Naive B cell (primary cell): Measurements from ENCODE around the gene CYSLTR2. TPM values are rescaled to one million over a fixed set of nuclear protein-coding genes. Genes with fewer than 3 reads are reported as not detected.

Source experiments
- ATAC-seq, 2 donors: fragments of 150-1000 bp; cut with Tn5 transposase; 2 replicates each; pipeline ENCODE4 v1.10.0; 2021; ENCODE audit warnings: low read depth in 2 of 2, mild to moderate bottlenecking in 2 of 2, moderate library complexity in 2 of 2
- DNase-seq: peaks from one replicate; pipeline ENCODE4 v3.0.0; 2022
- H3K27ac Mint-ChIP-seq, 6 donors: one replicate each; pipeline ENCODE4 v1.8.0; 2020 to 2022; ENCODE audit warnings: mild to moderate bottlenecking in 6 of 6, mixed read lengths in 6 of 6, moderate library complexity in 5 of 6, inconsistent platforms in 2 of 6
- H3K27me3 Mint-ChIP-seq, 3 donors: one replicate each; pipeline ENCODE4 v1.8.0; 2021 to 2022; ENCODE audit warnings: mixed read lengths in 3 of 3, mild to moderate bottlenecking in 1 of 3
- H3K36me3 Mint-ChIP-seq, 2 donors: one replicate each; pipeline ENCODE4 v1.8.0; 2020 to 2022; ENCODE audit warnings: mixed read lengths in 2 of 2, inconsistent platforms in 1 of 2, mild to moderate bottlenecking in 1 of 2
- H3K4me1 Mint-ChIP-seq, 3 donors: one replicate each; pipeline ENCODE4 v1.8.0; 2020 to 2022; ENCODE audit warnings: mixed read lengths in 3 of 3, inconsistent platforms in 1 of 3, mild to moderate bottlenecking in 1 of 3, moderate library complexity in 1 of 3
- H3K4me3 Mint-ChIP-seq, 8 donors: one replicate each; pipeline ENCODE4 v1.8.0; 2020 to 2022; ENCODE audit warnings: mild to moderate bottlenecking in 8 of 8, mixed read lengths in 8 of 8, moderate library complexity in 8 of 8, inconsistent platforms in 2 of 8
- H3K9me3 Mint-ChIP-seq, 7 donors: one replicate each; pipeline ENCODE4 v1.8.0; 2020 to 2022; ENCODE audit warnings: mixed read lengths in 7 of 7, mild to moderate bottlenecking in 5 of 7, inconsistent platforms in 2 of 7, moderate library complexity in 1 of 7
- polyA plus RNA-seq, 6 donors: library from polyadenylated mRNA; unstranded; fragments of 300-500 nt; fragmentation: Illumina TruSeq; gene quantifications; one replicate each; pipeline ENCODE4 v1.2.3, GENCODE V29; 2021; ENCODE audit warnings: low read depth in 6 of 6

Gene CYSLTR2
- polyA plus RNA-seq: under 1 TPM in 2 of 6 donors, not detected in 4; 0.23 to 0.25 TPM

- Mint-ChIP-seq H3K27me3 (peaks cover 4 to 16% (median 14%) of the 10 kb centered on the region in 3 donors), H3K36me3 (no peaks in the 10 kb centered on the region), H3K4me1 (peaks cover 12 to 16% (median 14%) of the 10 kb centered on the region in 3 donors), H3K27ac (peak within 1 kb of the TSS; percentile 7 to 89 (median 40)), H3K4me3 (peak within 1 kb of the TSS; percentile 20 to 73 (median 60)), H3K9me3 (no peaks in the 10 kb centered on the region)
- ATAC-seq (peak; percentile 90 to 91), DNase-seq (peak; percentile 51)
Measured at GRCh38 chr13:48653472-48653939, at the start of gene CYSLTR2. TSS of gene CYSLTR2 (plus strand) at chr13:48653929. CDS start at chr13:48706818, 52,889 bp downstream.

DNA sequence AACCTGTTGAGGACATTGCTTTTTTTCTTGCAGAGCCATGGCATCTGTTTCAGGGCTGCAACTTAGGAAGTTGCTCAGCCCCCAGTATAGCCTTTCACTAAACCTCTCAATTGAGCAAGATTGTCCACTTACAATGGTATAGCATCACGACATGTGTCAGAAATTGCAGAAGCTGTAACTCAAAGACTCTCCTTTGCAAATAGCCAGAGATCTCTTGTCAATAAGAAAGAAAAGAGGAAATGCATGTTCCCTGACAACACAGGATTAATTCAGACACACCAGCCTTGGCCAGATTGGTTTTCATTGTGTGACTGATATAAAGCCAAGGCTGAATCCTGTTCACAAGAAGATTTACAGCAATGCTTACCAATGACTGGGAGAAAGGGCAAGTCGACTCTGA lies 38.7 kb upstream of the CYSLTR2 start:
- ATAC-seq (no peak), DNase-seq (no peak)
- peaks cover 18 to 21% (median 20%) of the 10 kb centered on the region in 3 donors for H3K27me3 Mint-ChIP-seq
- H3K36me3 Mint-ChIP-seq: peaks cover under 1 to 13% of the 10 kb centered on the region in 2 donors
- H3K27ac Mint-ChIP-seq: no peak overlapping the region
- no peak overlapping the region for H3K4me3 Mint-ChIP-seq
- H3K9me3 Mint-ChIP-seq: peaks cover 4 to 54% (median 25%) of the 10 kb centered on the region in 7 donors
- no peaks in the 10 kb centered on the region for H3K4me1 Mint-ChIP-seq

GRCh38 chr13:48618937-48619336 lies 34.8 kb upstream of the CYSLTR2 start:
- peak overlapping the region in 1 of 6 donors; percentile 41 for H3K27ac Mint-ChIP-seq
- no peaks in the 10 kb centered on the region for H3K4me1 Mint-ChIP-seq
- H3K9me3 Mint-ChIP-seq: peaks cover 10 to 73% (median 38%) of the 10 kb centered on the region in 7 donors
- peaks cover 10 to 22% (median 14%) of the 10 kb centered on the region in 3 donors for H3K27me3 Mint-ChIP-seq
- no peak overlapping the region for H3K4me3 Mint-ChIP-seq
- no peak for DNase-seq
- no peak for ATAC-seq
- peaks cover 0 to 28% of the 10 kb centered on the region in 2 donors for H3K36me3 Mint-ChIP-seq

DNA sequence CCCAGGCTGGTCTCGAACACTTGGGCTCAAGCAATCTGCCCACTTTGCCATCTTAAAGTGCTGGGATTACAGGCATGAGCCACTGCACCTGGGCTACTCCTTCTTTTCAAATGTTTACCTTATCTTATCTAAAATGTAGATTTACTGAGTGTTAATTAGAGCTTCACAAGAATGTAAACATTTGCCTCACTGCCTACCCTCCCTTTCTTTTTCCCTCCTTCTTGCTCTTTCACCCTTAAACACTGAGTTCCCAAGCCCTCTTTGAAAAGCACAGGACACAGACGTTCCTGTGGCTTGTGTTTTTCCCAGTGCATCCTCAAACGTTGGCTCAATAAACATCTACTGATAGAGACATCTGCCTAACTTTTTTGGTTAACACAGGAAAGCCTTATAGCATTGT lies 32.7 kb upstream of the CYSLTR2 start:
- Mint-ChIP-seq H3K4me1 (no peaks in the 10 kb centered on the region), H3K36me3 (peaks cover 0 to 28% of the 10 kb centered on the region in 2 donors), H3K27me3 (peaks cover 9 to 15% (median 10%) of the 10 kb centered on the region in 3 donors), H3K9me3 (peaks cover 6 to 62% (median 38%) of the 10 kb centered on the region in 7 donors), H3K4me3 (no peak overlapping the region), H3K27ac (no peak overlapping the region)
- ATAC-seq: no peak
- DNase-seq: no peak

DNA sequence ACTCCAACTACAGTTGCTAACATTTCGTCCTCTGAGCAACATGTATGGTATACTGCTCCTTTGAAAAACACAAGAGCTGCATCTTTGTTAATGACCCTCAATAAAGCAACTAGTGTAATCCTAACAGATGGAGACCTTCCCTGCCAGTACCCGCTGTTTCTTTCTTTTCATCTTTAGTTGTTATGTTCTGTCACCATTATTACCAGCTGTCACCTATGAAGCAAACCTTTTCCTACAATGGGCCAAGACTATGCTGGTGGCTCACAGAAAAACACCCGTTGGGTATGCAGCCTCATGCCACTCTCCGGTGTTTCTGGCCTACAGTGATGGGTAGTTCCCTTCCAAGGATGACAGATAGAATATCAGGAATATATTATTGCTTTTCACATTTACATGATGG lies 29.7 kb upstream of the CYSLTR2 start:
- no peaks in the 10 kb centered on the region for H3K4me1 Mint-ChIP-seq
- ATAC-seq (no peak), DNase-seq (no peak)
- H3K27ac Mint-ChIP-seq: no peak overlapping the region
- peaks cover 0 to 17% of the 10 kb centered on the region in 2 donors for H3K36me3 Mint-ChIP-seq
- H3K4me3 Mint-ChIP-seq: no peak overlapping the region
- H3K9me3 Mint-ChIP-seq: peaks cover 9 to 50% (median 32%) of the 10 kb centered on the region in 7 donors
- peaks cover 0 to 6% (median 5%) of the 10 kb centered on the region in 3 donors for H3K27me3 Mint-ChIP-seq

DNA sequence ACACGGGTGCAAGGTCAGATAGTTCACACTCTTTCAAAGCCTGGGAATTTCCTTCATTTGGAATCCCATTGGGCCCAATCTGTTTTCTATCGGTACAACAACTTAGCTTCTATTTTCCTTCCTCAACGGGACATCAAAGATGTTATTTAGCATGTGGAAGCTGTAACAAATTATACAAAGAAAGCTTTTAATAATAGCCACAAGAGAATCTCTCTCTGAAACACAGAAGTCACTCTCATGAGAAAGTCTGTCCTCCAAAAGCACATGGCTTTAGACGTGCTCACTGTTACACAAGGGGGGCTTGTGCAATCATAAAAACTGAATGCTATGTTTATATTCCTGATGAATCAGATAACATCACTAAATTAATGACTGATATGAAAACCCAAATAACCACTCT lies 28.9 kb upstream of the CYSLTR2 start:
- H3K4me3 Mint-ChIP-seq: no peak overlapping the region
- peaks cover 9 to 43% (median 26%) of the 10 kb centered on the region in 7 donors for H3K9me3 Mint-ChIP-seq

GRCh38 chr13:48625413-48626076 lies 28.2 kb upstream of the CYSLTR2 start:
- no peaks in the 10 kb centered on the region for H3K4me1 Mint-ChIP-seq
- peaks cover 7 to 36% (median 19%) of the 10 kb centered on the region in 7 donors for H3K9me3 Mint-ChIP-seq
- ATAC-seq: no peak
- no peak for DNase-seq
- peaks cover 0 to 11% of the 10 kb centered on the region in 2 donors for H3K36me3 Mint-ChIP-seq
- no peak overlapping the region for H3K27ac Mint-ChIP-seq
- H3K27me3 Mint-ChIP-seq: peaks cover 0 to 6% (median 4%) of the 10 kb centered on the region in 3 donors
- no peak overlapping the region for H3K4me3 Mint-ChIP-seq

More for the DNA sequence above, 28.9 kb upstream of the CYSLTR2 start:
- DNase-seq (no peak), ATAC-seq (no peak)
- H3K27ac Mint-ChIP-seq: no peak overlapping the region
- peaks cover 0 to 17% of the 10 kb centered on the region in 2 donors for H3K36me3 Mint-ChIP-seq
- no peaks in the 10 kb centered on the region for H3K4me1 Mint-ChIP-seq
- peaks cover 0 to 8% (median 6%) of the 10 kb centered on the region in 3 donors for H3K27me3 Mint-ChIP-seq

DNA sequence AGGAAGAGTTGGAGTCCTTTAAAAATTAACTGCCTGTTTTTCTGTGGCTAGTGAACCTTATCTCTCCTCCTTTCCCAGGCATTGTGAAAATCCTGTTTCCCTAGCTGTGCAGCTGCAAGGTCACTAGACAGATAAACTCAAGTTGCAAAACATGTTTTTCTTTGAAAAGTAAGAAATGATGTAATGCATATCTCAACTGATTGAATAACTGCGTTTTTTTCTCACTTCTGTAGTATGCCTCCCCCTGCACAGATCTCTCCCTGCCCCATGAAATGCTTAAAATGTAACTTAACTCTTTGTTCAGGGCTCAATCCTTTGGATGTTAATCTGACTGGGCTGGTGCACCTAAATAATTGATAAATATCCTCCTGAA lies 27.7 kb upstream of the CYSLTR2 start:
- Mint-ChIP-seq H3K9me3 (peaks cover 4 to 34% (median 18%) of the 10 kb centered on the region in 7 donors), H3K27ac (no peak overlapping the region), H3K4me3 (no peak overlapping the region), H3K4me1 (no peaks in the 10 kb centered on the region), H3K27me3 (peaks cover 0 to 6% (median 6%) of the 10 kb centered on the region in 3 donors), H3K36me3 (peaks cover 0 to 8% of the 10 kb centered on the region in 2 donors)
- no peak for ATAC-seq
- DNase-seq: no peak

- Mint-ChIP-seq H3K4me3 (no peak overlapping the region), H3K27me3 (peaks cover 0 to 10% (median 6%) of the 10 kb centered on the region in 3 donors), H3K36me3 (no peaks in the 10 kb centered on the region), H3K27ac (no peak overlapping the region), H3K9me3 (peaks cover 3 to 25% (median 12%) of the 10 kb centered on the region in 7 donors), H3K4me1 (no peaks in the 10 kb centered on the region)
- ATAC-seq (no peak), DNase-seq (no peak)
Measured at GRCh38 chr13:48626726-48627451, 26.8 kb upstream of the CYSLTR2 start.

DNA sequence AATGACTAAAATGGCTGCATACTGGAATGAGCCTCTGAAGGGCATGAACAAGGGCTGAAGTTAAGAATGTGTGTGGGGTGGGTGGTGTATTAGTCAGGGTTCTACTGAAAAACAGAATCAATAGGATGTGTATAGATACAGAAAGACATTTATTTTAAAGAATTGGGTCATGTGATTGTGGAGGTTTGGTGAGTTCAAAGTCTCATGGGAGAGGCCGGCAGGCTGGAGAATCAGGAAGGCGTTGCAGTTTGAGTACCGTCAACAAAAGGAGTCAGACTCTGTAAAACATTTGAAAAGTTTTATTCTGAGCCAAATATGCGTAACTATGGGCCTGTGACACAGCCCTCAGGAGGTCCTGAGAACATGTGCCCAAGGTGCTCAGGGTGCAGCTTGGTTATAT lies 24.5 kb upstream of the CYSLTR2 start:
- H3K27me3 Mint-ChIP-seq: peaks cover 0 to 13% (median 11%) of the 10 kb centered on the region in 3 donors
- H3K36me3 Mint-ChIP-seq: peaks cover 0 to 7% of the 10 kb centered on the region in 2 donors
- H3K9me3 Mint-ChIP-seq: peaks cover 4 to 28% (median 10%) of the 10 kb centered on the region in 7 donors
- no peak overlapping the region for H3K27ac Mint-ChIP-seq
- DNase-seq (no peak), ATAC-seq (no peak)
- no peaks in the 10 kb centered on the region for H3K4me1 Mint-ChIP-seq
- H3K4me3 Mint-ChIP-seq: no peak overlapping the region

DNA sequence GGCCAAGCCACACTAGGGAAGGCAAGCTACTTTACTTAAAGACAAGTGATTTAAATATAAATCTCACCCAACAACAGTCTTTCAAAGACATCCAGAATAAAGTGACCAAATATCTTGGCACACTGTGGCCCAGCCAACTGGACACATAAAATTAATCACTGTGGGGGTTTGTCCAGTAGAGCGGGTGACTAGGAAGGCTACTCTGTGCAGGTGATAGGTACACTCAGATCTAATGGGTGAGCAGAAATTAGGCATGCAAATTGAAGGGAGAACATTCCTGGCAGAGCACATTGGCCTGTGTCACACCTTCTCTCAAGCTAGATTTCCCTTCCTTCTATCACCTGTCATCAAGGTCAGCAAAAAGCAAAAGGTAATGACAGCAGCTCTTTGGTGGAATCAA lies 23.4 kb upstream of the CYSLTR2 start:
- H3K4me1 Mint-ChIP-seq: no peaks in the 10 kb centered on the region
- peaks cover 0 to 7% of the 10 kb centered on the region in 2 donors for H3K36me3 Mint-ChIP-seq
- DNase-seq: no peak
- peaks cover 0 to 13% (median 11%) of the 10 kb centered on the region in 3 donors for H3K27me3 Mint-ChIP-seq
- peak overlapping the region in 1 of 8 donors; percentile 23 for H3K4me3 Mint-ChIP-seq
- H3K9me3 Mint-ChIP-seq: peaks cover 4 to 36% (median 17%) of the 10 kb centered on the region in 7 donors
- peak overlapping the region in 1 of 6 donors; percentile 54 for H3K27ac Mint-ChIP-seq
- ATAC-seq: no peak

- Mint-ChIP-seq H3K36me3 (peaks cover 0 to 7% of the 10 kb centered on the region in 2 donors), H3K4me1 (no peaks in the 10 kb centered on the region), H3K27ac (no peak overlapping the region), H3K27me3 (peaks cover 0 to 13% (median 11%) of the 10 kb centered on the region in 3 donors), H3K4me3 (no peak overlapping the region), H3K9me3 (peaks cover 4 to 36% (median 17%) of the 10 kb centered on the region in 7 donors)
- DNase-seq: no peak
- ATAC-seq: no peak
Measured at GRCh38 chr13:48630773-48631172, 23.0 kb upstream of the CYSLTR2 start.

DNA sequence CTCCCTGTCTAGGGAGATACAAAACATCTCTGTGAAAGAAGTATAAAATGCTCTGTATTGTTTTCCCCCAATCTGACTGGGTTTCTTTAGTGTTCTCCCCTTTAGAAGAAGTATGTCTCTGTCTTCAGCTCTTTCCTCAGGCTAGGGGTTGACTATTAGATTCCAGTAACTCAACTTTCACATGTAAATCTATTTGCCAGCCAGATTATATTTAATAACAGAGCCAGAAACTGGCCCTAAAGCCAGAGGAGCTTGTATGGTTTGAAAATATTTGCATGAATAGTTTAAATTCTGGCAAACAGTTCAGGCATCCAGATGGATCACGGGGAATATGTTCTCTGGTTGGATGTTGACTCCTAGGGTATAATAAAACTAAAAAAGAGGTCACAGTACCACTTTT lies 22.3 kb upstream of the CYSLTR2 start:
- peaks cover 7 to 43% (median 21%) of the 10 kb centered on the region in 7 donors for H3K9me3 Mint-ChIP-seq

More for the DNA sequence above, 22.3 kb upstream of the CYSLTR2 start:
- peaks cover 3 to 11% of the 10 kb centered on the region in 2 donors for H3K36me3 Mint-ChIP-seq
- ATAC-seq (no peak), DNase-seq (no peak)
- no peak overlapping the region for H3K4me3 Mint-ChIP-seq
- H3K27ac Mint-ChIP-seq: no peak overlapping the region
- peaks cover 0 to 13% (median 6%) of the 10 kb centered on the region in 3 donors for H3K27me3 Mint-ChIP-seq
- no peaks in the 10 kb centered on the region for H3K4me1 Mint-ChIP-seq
